ENCODE measurements around the gene SRPK2.
"Not testable (repeated sequence)": the region's sequence is repeated elsewhere in the genome, so short reads cannot be mapped to it uniquely, and the experiment has no call there.

SRPK2 gene

DNA sequence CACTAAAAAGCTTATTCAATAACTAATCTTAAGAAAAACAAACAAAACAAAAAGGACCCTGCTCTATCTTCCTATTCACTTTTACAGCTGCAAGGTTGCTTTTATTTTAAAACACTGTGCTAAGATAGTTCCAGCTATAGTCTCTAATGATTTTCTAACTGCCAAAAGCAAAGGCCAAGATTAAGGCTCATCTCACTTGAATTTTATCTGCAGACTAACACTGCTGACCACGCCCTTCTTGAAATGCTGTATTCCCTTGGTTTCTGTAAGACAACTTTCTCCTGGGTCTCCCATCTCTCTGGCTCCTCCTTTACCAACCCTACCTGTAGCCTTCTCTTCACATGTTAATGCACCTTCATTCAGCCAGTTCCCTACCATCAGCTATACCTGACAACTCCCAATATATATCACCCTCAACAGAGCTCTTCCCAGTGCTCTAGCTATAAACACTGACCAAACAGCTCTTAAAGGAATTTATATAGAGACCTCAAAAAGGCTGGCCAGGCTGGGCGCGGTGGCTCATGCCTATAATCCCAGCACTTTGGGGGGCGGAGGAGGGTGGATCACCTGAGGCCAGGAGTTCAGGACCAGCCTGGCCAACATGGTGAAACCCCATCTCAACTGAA is 11.7 kb downstream of the SRPK2 start:
- no peak for DNase-seq (ENCODE audit: low spot score)

DNA sequence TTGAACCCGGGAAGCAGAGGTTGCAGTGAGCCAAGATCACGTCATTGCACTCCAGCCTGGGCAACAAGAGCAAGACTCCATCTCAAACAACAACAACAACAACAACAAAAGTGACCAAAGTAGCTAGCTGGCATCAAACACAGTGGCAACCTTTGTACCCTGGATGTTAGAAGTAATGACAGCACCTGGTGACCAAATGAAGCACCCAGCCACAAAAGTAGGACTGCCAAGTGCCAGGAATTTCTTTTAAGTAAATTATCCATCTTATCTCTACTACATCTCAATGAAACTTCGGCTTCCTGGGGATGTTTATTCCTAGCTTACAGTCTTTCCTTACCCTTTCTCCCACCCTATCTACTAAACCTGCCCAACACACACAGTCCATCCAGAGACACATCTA is 18.8 kb downstream of the SRPK2 start:
- no peak for DNase-seq (ENCODE audit: low spot score)

DNA sequence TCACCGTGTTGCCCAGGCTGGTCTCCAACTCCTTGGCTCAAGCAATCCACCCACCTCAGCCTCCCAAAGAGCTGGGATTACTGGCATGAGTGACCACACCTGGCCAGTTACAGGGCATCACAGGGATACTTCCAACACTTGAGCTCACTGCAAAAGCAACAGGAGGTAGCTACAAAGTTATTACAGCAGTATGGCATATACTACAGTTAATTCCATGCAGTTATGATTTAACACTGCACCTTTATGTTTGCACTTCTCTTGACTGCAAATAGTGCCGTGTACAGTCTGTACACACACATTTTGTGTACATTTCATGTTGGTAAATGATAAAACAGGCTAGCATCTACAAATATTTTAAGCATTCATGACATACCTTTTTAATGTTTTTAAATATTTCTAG is 21.3 kb downstream of the SRPK2 start:
- DNase-seq (ENCODE audit: low spot score): no peak

DNA sequence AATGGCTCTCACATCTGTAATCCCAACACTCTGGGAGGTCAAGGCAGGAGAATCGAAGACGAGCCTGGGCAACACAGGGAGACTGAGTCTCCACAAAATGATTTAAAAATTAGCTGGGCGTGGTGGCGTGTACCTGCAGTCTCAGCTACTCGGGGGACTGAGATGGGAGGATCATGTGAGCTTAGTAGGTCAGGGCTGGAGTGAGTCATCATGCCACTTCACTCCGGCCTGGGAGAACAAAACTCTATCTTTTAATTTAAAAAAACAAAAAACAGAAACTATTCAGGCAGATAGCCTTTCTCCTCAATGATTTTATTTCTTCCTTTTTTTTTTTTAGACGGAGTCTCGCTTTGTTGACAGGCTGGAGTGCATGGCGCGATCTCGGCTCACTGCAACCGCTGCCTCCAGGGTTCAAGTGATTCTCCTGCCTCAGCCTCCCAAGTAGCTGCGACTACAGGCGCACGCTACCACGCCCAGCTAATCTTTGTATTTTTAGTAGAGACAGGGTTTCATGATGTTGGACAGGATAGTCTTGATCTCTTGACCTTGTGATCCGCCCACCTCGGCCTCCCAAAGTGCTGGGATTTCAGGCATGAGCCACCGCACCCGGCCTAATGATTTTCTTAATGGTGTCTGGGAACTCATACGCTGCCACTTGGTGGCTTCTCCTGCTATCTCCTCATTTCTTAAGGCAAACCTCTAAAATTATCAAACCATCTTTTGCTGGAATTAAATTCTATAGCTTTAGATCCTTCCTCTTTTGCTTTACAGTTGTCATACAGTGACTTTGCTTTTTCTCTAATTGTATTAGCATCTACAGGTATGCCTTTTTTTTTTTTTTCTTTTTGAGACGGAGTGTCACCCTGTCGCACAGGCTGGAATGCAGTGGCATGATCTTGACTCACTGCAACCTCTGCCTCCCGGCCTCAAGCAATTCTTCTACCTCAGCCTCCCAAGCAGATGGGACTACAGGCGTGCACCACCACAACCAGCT is 22.9 kb downstream of the SRPK2 start:
- no peak for DNase-seq (ENCODE audit: low spot score)

DNA sequence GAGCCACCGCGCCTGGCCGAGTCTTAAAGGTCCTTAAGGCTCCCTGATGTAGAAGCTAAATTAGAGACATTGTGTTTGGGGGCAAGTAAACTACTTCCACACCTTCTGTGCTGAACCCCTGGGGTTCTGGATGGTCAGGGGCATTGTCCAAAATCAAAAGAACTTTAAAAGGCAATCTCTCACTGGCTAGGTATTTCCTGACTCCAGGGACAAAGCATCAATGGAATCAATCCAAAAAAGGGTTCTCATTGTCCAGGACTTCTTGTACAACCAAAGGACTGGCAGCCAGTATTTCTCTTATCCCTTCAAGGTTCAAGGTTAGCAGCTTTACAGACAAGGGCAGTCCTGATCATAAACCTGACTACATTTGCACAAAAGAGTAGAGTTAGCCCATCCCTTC is 24.0 kb downstream of the SRPK2 start:
- DNase-seq (ENCODE audit: low spot score): no peak

DNA sequence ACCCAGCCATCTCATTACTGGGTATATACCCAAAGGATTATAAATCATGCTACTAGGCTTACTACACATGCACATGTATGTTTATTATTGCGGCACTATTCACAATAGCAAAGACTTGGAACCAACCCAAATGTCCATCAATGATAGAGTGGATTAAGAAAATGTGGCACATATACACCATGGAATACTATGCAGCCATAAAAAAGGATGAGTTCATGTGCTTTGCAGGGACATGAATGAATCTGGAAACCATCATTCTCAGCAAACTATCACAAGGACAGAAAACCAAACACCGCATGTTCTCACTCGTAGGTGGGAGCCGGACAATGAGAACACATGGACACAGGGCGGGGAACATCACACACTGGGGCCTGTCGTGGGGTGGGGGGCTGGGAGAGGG is 25.1 kb downstream of the SRPK2 start:
- not testable (repeated sequence) for DNase-seq (ENCODE audit: low spot score)

DNA sequence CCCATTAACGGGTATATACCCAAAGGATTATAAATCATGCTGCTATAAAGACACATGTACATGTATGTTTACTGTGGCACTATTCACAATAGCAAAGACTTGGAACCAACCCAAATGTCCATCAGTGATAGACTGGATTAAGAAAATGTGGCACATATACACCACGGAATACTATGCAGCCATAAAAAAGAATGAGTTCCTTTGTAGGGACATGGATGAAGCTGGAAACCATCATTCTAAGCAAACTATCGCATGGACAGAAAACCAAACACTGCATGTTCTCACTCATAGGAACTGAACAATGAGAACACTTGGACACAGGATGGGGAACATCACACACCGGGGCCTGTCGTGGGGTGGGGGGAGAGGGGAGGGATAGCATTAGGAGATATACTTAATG is 26.0 kb downstream of the SRPK2 start:
- not testable (repeated sequence) for DNase-seq (ENCODE audit: low spot score)

DNA sequence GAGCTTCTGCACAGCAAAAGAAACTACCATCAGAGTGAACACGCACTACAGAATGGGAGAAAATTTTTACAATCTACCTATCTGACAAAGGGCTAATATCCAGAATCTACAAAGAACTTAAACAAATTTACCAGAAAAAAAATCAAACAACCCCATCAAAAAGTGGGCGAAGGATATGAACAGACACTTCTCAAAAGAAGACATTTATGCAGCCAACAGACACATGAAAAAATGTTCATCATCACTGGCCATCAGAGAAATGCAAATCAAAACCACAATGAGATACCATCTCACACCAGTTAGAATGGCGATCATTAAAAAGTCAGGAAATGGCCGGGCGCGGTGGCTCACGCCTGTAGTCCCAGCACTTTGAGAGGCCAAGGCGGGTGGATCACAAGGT is 26.7 kb downstream of the SRPK2 start:
- not testable (repeated sequence) for DNase-seq (ENCODE audit: low spot score)

DNA sequence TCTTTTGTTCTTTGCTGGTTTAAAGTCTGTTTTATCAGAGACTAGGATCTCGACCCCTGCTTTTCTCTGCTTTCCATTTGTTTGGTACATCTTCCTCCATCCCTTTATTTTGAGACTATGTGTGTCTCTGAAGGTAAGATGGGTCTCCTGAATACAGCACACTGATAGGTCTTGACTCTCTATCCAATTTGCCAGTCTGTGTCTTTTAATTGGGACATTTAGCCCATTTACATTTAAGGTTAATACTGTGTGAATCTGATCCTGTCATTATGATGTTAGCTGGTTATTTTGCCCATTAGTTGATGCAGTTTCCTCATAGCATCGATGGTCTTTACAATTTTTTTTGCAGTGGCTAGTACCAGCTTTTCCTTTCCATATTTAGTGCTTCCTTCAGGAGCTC is 28.6 kb downstream of the SRPK2 start:
- DNase-seq (ENCODE audit: low spot score): not testable (repeated sequence)

DNA sequence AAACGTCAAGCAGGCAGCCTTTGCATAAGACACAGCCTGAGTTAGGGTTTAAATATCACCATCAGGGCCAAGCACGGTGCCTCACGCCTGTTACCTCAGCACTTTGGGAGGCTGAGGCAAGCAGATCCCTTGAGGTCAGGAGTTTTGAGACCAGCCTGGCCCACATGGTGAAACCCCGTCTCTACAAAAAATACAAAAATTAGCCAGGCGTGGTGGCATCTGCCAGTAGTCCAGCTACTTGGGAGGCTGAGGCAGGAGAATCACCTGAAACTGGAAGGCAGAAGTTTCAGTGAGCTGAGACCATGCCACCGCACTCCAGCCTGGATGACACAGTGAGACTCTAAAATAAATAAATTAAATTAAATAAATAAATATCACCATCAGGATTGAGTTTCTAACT is 33.0 kb downstream of the SRPK2 start:
- DNase-seq (ENCODE audit: low spot score): no peak

DNA sequence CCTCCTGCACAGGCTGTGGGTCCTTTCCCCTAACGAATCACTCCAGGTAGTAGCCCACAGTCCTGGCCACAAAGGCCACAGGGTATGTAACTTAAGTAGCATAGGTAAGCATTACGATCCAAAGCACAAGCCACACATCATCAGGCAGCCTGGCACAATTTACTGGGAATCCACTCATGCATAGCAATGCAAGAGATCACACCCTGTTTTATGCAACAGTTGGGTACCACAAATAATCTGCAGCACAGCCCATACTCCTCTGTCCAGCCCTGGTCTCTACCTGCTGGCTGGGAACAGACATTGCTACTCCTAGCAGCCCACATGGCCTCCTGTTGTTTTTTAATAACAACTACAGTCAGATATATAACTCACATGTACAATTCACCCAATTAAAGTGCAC is 34.3 kb downstream of the SRPK2 start:
- DNase-seq (ENCODE audit: low spot score): no peak

DNA sequence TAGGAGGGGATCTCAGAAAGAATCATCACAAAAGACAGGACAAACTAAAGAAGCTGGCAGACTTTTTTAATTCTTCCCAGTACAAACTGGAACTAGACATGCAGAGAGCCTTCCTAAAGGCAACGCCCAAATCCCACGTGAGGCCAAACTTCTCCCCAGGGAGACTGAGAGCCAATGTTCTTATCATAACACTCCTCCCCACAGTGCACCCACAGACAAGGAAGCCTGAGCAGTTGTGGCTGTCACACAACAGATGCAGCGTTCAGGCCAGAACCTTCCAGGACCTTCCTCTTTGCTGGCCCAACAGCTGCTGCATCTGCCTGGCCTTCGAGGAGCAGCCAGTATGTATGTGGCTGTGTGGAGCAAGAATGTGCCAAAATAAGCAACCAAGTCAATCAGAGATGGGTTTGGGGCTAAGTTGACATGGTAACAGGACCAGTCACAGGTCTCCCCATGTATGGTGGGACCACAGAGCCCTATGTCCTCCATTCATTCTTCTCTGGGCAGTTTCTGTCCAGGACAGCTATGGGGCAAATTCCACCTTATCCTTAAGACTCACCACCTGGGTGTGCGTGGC is 34.9 kb downstream of the SRPK2 start:
- DNase-seq (ENCODE audit: low spot score): no peak

DNA sequence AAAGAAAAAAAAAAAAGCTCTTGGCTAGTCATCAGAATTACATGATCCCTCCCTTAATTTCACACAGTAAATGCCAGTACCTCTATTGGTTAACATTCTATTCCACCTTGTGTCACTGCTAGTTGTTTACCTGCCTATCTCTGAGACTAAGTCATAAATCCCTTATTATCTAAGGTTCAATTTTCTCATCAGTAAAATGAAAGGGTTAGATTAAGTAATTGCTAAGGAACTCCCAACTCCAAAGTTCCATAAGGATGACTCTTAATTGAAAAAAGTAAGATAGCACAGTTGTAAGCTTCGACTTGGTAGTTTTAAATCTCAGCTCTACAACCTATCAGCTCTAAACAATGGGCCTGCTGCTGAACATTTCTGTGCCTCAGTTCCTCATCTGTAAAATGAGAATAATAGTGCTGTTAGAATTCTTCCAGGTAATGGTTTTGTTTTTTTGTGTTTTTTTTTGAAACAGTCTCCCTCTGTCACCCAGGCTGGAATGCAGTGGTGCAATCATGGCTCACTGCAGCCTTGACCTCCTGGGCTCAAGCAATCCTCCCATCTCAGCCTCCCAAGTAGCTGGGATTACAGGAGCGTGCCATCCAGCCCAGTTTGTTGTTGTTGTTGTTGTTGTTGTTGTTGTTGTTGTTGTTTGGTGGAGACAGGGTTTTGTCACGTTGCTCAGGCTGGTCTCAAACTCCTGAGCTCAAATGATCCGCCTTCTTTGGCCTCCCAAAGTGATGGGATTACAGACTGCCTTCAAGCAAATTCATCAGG is 35.6 kb downstream of the SRPK2 start:
- no peak for DNase-seq (ENCODE audit: low spot score)

DNA sequence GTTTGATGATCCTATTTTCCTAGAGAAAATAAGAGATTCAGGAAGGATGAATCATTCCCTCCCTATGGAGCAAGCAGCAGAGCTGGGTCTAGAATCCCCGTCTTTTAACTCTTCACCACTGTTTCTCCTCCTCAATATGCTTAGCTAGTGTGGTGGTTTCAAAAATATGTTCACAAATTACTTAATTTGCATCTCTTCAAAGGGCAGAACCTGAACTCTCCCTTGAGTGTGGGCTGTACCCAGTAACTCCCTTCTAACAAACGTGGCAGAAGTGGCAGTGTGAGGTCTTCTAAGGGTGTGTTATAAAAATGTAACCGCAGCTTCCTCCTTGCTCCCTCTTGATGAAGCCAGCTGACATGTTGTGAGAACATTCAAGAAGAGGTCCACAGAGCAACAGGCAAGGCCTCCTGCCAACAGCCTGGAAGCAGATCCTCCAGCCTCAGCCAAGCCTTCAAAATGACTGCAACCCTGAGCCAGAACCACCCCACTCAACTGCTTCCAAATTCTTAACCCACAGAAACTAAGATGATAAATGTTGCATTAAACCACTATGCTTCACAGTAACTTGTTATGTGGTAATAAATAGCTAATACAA is 36.6 kb downstream of the SRPK2 start:
- DNase-seq (ENCODE audit: low spot score): no peak

DNA sequence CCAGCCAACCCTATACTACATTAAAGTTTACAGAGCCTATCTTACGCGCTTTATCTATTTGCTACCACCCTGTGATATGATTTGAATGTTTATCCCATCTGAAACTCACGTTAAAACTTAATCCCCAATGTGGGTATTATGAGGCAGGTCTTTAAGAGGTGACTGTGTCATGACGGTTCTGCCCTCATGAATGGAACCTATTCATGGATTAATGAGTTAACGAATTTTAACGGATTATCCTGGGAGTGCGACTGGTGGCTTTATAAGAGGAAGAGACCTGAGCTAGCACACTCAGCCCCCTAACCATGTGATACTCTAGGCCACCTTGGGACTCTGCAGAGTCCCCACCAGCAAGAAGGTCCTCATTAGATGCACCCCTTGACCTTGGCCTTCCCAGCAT is 37.8 kb downstream of the SRPK2 start:
- DNase-seq (ENCODE audit: low spot score): no peak

DNA sequence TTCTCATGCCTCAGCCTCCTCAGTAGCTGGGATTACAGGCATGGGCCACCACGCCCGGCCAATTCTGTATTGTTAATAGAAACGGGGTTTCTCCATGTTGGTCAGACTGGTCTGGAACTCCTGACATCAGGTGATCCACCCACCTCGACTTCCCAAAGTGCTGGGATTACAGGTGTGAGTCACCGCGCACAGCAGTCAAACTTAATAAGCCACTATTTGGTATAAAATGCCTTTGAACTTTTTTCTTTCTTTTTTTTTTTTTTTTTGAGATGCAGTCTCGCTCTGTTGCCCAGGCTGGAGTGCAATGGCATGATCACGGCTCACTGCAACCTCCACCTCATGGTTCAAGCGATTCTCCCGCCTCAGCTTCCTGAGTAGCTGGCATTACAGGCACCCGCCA is 40.5 kb downstream of the SRPK2 start:
- not testable (repeated sequence) for DNase-seq (ENCODE audit: low spot score)

DNA sequence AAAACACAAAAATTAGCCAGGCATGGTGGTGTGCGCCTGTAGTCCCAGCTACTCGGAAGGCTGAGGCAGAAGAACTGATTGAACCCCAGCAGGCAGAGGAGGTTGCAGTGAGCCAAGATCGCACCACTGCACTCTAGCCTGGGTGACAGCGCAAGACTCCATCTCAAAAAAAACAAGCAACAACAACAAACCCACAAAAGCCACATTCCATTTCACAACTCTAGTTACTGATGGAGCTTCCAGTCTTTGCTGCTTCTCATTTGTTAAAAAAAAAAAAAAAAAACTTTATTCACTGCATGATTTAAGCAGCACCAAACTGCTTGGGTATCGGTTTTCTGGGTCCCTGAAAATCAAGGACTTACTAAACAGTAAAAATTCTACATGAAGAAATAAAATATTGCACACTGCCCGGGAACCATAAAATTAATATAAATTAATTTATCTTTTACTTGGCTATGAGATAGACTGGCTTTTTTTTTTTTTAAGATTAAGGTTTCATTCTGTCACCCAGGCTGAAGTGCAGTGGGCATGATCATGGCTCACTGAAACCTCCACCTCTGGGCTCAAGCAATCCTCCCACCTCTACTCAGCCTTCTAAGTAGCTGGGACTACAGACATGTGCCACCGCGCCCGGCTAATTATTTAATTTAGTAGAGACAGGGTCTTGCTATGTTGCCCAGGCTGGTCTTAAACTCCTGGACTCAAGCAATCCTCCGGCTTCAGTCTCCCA is 42.0 kb downstream of the SRPK2 start:
- no peak for DNase-seq (ENCODE audit: low spot score)

DNA sequence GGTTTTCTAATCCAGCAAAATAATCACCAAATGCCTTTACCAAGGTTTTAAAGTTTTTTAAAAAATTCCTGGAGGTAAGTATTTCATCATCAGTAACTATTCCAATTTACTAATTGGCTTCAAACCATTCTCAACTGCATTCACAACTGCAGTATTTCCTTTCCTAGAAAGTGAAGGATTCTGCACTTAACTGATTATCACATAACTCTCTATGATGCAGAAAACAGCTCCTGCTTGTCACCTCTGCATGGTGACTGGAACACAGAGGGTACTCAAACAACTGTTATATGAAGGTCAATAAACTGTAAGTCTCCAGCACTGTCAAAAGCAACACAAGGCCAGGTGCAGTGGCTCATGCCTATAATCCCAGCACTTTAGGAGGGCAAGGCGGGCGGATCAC is 42.6 kb downstream of the SRPK2 start:
- no peak for DNase-seq (ENCODE audit: low spot score)

DNA sequence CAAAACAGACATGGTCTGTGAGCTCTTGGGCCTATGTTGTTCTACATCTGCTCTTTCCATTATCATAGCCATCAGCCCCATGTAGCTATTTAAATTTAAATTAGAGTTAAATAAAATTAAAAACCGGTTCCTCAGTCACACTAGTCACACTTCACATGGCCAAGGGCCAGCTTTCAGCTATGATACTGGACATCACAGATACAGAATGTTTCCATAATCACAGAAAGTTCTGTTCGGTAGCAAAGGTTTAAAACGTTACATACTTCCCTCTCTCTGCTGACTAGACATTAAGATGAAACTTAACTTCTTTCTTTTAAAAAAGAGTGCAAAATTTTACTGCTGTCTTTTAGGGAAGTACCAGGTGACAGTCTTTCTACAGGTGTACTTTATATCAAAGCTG is 43.0 kb downstream of the SRPK2 start:
- no peak for DNase-seq (ENCODE audit: low spot score)

DNA sequence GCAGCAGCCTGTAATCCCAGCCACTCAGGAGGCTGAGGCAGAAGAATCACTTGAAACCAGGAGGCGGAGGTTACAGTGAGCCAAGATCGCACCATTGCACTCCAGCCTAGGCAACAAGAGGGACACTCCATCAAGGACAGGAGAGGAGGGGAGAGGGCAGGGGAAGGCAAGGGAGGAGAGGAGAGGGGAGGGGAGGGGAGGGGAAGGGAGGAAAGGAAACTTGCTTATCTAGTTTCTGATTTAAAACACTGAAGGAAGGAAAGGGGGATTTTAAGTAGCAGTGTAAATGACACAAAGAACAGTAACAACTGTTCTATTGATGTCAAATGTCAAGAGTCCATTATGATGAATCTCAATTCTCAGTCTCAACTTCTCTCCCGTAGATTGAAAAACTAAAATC is 43.7 kb downstream of the SRPK2 start:
- DNase-seq (ENCODE audit: low spot score): no peak

Measured in LoVo (cell line).